Adipocyte (in vitro differentiated cells): ENCODE results near the gene ITIH4.

ENCODE experiments used
- DNase-seq: peaks from one replicate; pipeline ENCODE4 v3.0.0-alpha.2; 2015; ENCODE audit warnings: low read depth
- H3K27me3 ChIP-seq: replicated peaks from 2 replicates; pipeline ENCODE4 v1.7.0; 2013; ENCODE audit warnings: mild to moderate bottlenecking, low read length, moderate library complexity; ENCODE audit not compliant: control insufficient read depth, insufficient read depth
- H3K36me3 ChIP-seq: 2 replicates; pipeline ENCODE4 v1.7.0; 2013; ENCODE audit warnings: low read length, mild to moderate bottlenecking, moderate library complexity; ENCODE audit not compliant: control insufficient read depth, insufficient read depth, severe bottlenecking
- H3K4me1 ChIP-seq: 2 replicates; pipeline ENCODE4 v1.7.0; 2013; ENCODE audit warnings: mild to moderate bottlenecking, low read length, moderate library complexity; ENCODE audit not compliant: control insufficient read depth, insufficient read depth
- H3K4me3 ChIP-seq: 2 replicates; pipeline ENCODE4 v1.7.0; 2013; ENCODE audit warnings: mild to moderate bottlenecking, low read length, moderate library complexity
- H3K9ac ChIP-seq: 2 replicates; pipeline ENCODE4 v1.7.0; 2013; ENCODE audit warnings: mild to moderate bottlenecking, low read length, moderate library complexity
- H3K9me3 ChIP-seq: 2 replicates; pipeline ENCODE4 v1.7.0; 2013; ENCODE audit warnings: mild to moderate bottlenecking, low read length, moderate library complexity; ENCODE audit not compliant: control insufficient read depth

The ITIH4 gene

DNA sequence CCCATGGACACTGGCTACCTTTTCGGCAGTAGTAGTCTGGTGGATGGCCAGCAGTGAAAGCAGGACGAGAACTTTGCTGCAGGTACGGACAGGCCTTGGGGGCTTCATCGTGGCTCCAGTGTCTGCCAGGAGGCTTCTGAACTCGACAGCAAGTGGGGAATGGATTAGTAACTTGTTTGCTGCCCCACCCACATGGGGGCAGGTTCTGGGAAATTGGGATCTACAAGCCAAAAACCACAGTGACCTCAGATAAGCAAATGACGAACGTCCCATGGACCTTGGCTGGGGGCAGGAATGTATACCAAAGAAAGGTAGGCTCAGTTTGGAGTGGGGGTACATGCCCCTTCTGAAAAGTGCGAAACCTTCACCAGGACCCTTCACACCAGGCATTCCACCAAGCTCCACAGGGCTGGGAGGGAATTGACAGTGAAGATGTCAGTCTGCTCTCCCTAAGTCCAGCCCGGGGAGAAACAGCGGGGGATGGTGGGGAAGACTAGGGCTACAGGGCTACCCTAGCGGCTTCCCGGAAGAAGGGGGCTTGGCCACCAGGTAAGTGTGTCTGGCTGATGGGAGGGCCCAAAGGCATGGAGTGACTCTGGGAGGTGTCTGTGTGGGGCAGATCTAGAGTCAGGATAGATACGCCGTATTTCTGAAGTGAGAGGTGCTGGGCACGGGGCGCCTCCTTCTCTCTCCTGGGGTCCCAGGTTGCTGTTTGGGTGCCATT lies at the start of gene ITIH4:
Gene ITIH4, minus strand, starts transcription at position 138 of the 724 bp plus-strand sequence. Its CDS starts 30 bp downstream, at position 108.
- H3K9me3 ChIP-seq: no peaks in the 10 kb centered on the region
- no peaks in the 10 kb centered on the region for H3K36me3 ChIP-seq
- no peaks in the 10 kb centered on the region for H3K27me3 ChIP-seq
- no peak within 1 kb of the TSS for H3K4me3 ChIP-seq
- H3K9ac ChIP-seq: no peak within 1 kb of the TSS
- peaks cover 33% of the 10 kb centered on the region for H3K4me1 ChIP-seq
- DNase-seq: no peak

GRCh38 chr3:52880047-52880446 lies 49.6 kb upstream of the ITIH4 start:
- Histone ChIP-seq H3K27me3 (no peaks in the 10 kb centered on the region), H3K9ac (no peak overlapping the region), H3K4me1 (peaks cover 14% of the 10 kb centered on the region), H3K36me3 (peaks cover 5% of the 10 kb centered on the region), H3K9me3 (no peaks in the 10 kb centered on the region), H3K4me3 (no peak overlapping the region)
- DNase-seq: no peak

DNA sequence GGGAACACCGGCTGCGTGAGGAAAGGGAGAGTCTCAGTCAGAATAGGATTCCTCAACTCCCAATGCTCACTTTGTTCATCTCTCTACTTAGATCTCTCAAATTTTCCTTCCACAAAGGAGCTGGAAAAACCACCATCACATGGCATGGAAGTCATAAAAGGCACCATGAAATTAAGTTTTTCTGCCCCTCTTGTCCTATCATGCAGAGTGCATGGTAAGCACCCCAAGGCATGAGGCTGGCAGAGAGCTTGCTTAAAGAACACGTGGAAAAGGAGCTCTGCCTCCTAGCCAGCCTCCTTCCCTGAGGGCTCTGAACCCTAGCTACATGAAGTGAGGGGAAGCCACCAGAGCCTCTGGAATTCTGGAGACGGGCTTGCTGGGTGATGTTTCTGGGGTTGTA lies 49.1 kb upstream of the ITIH4 start:
- no peak for DNase-seq
- H3K9me3 ChIP-seq: no peaks in the 10 kb centered on the region

GRCh38 chr3:52879090-52879489 lies 48.6 kb upstream of the ITIH4 start:
- no peak overlapping the region for H3K9ac ChIP-seq
- no peaks in the 10 kb centered on the region for H3K9me3 ChIP-seq
- no peak overlapping the region for H3K4me3 ChIP-seq
- H3K36me3 ChIP-seq: no peaks in the 10 kb centered on the region
- no peak for DNase-seq
- peaks cover 17% of the 10 kb centered on the region for H3K4me1 ChIP-seq
- H3K27me3 ChIP-seq: no peaks in the 10 kb centered on the region

More for the DNA sequence above, 49.1 kb upstream of the ITIH4 start:
- Histone ChIP-seq H3K36me3 (peaks cover under 1% of the 10 kb centered on the region), H3K9ac (no peak overlapping the region), H3K4me3 (no peak overlapping the region), H3K27me3 (no peaks in the 10 kb centered on the region), H3K4me1 (peaks cover 14% of the 10 kb centered on the region)

GRCh38 chr3:52877085-52877484 lies 46.6 kb upstream of the ITIH4 start:
- no peaks in the 10 kb centered on the region for H3K36me3 ChIP-seq
- H3K4me1 ChIP-seq: peaks cover 25% of the 10 kb centered on the region
- no peaks in the 10 kb centered on the region for H3K27me3 ChIP-seq
- H3K4me3 ChIP-seq: no peak overlapping the region
- H3K9ac ChIP-seq: no peak overlapping the region
- no peak for DNase-seq
- H3K9me3 ChIP-seq: no peaks in the 10 kb centered on the region

DNA sequence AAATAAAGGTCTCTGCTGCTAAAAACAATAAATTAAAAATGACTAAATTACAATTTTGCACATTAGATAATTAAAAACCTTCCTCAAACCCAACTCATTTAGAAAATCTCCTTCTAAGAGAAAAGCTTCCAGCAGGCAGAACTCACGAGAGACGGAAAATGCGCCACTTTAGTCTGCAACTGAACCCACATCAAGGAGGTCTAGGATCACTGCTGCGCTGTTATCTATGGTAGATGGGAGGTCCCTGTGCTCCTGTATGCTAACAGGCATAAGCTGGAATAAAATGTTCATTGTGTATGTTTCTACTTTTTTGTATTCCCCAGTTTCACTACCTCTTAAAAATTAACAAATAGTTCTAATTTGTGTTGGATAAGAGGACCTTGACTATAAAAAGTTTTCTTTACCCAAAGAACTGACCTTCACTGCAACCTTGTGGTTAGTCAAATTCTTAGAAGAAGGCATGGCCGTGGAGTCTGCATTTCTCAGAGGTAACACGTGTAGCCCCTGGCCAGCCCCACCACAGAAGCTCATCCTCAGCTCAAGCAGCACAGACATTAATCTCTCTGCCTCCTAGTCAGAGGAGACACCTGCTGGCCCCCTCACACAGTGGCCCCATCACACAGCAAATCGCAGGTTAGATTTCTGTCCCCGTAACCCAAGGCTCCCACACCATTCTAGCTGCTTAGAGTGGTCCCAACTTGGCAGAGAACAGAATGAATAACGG lies 44.6 kb upstream of the ITIH4 start:
- Histone ChIP-seq H3K9me3 (no peaks in the 10 kb centered on the region), H3K4me3 (no peak overlapping the region), H3K36me3 (no peaks in the 10 kb centered on the region), H3K27me3 (no peaks in the 10 kb centered on the region), H3K9ac (no peak overlapping the region), H3K4me1 (peaks cover 25% of the 10 kb centered on the region)
- no peak for DNase-seq

- H3K4me3 ChIP-seq: peak overlapping the region; percentile 19
- H3K36me3 ChIP-seq: no peaks in the 10 kb centered on the region
- no peak for DNase-seq
- no peaks in the 10 kb centered on the region for H3K27me3 ChIP-seq
- H3K9me3 ChIP-seq: no peaks in the 10 kb centered on the region
- peaks cover 20% of the 10 kb centered on the region for H3K4me1 ChIP-seq
- no peak overlapping the region for H3K9ac ChIP-seq
Measured at GRCh38 chr3:52874160-52874701, 43.8 kb upstream of the ITIH4 start.

DNA sequence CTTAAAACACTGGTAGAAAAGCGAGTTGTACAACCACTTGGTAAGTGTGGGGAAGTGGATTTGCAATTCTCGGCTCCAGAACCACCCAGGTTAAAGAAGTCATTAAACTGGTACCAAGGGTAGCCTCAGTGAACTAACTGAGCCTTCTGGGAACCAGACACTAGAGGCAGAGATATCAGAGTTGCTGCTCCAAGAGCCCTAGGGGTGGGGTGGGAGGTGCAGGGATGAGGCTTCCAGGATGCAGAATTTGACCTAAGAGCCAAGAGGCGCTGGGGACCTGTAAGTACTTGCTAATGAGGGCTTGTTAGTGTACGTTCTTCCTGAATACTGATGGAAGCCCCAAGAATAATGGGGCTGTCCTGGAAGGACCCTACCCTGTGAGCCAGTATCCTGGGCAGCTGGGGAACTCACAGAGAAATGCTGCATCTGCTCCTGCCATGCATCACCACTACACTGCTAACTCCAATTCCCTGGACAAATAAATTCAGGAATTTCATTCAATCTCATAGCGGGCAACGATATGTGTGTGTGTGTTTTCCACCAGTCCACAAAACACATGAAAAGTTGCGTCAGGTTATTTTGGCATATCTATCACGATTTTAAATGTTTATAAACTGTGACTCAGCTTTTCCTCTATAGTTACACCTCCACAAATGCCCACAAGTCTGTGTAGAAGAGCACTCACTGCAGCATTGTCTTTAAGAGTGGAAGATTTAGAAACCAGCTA lies 43.1 kb upstream of the ITIH4 start:
- Histone ChIP-seq H3K4me3 (peak overlapping the region; percentile 19), H3K27me3 (no peaks in the 10 kb centered on the region), H3K9ac (no peak overlapping the region), H3K4me1 (peaks cover 15% of the 10 kb centered on the region), H3K9me3 (no peaks in the 10 kb centered on the region), H3K36me3 (no peaks in the 10 kb centered on the region)
- DNase-seq: peak; percentile 30

DNA sequence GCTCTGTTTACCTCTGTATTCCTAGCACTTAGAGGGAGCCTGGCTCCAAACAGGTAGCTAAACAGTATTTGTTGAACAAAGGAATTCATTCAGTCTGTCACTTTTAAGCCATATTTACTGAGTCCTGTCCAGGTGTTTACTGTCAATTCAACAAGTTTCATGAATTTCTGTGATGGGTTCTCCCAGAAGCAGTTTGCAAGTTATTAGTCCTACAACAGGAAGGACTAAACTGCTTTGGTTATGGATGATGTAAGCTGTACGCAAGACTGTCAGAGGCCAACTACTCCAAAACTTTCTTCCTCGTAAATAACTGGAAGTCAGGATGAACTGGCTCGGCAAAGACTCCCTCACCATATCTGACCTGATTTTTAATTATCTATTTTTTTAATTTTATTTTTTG lies 41.8 kb upstream of the ITIH4 start:
- H3K9ac ChIP-seq: no peak overlapping the region
- H3K4me3 ChIP-seq: no peak overlapping the region
- H3K36me3 ChIP-seq: no peaks in the 10 kb centered on the region
- no peaks in the 10 kb centered on the region for H3K27me3 ChIP-seq
- peaks cover 11% of the 10 kb centered on the region for H3K4me1 ChIP-seq
- no peaks in the 10 kb centered on the region for H3K9me3 ChIP-seq
- peak; percentile 12 for DNase-seq

GRCh38 chr3:52871761-52872160 lies 41.3 kb upstream of the ITIH4 start:
- Histone ChIP-seq H3K36me3 (no peaks in the 10 kb centered on the region), H3K9me3 (no peaks in the 10 kb centered on the region), H3K9ac (no peak overlapping the region), H3K4me1 (peaks cover 11% of the 10 kb centered on the region), H3K4me3 (no peak overlapping the region), H3K27me3 (no peaks in the 10 kb centered on the region)
- DNase-seq: no peak

- Histone ChIP-seq H3K4me3 (no peak overlapping the region), H3K4me1 (peaks cover 11% of the 10 kb centered on the region), H3K36me3 (no peaks in the 10 kb centered on the region), H3K9ac (no peak overlapping the region), H3K27me3 (no peaks in the 10 kb centered on the region), H3K9me3 (no peaks in the 10 kb centered on the region)
- DNase-seq: no peak
Measured at GRCh38 chr3:52870471-52870870, 40.0 kb upstream of the ITIH4 start.
